ENCODE data around the gene COA1.
"Not testable (repeated sequence)": the region's sequence is repeated elsewhere in the genome, so short reads cannot be mapped to it uniquely, and the experiment has no call there.

COA1 gene

DNA sequence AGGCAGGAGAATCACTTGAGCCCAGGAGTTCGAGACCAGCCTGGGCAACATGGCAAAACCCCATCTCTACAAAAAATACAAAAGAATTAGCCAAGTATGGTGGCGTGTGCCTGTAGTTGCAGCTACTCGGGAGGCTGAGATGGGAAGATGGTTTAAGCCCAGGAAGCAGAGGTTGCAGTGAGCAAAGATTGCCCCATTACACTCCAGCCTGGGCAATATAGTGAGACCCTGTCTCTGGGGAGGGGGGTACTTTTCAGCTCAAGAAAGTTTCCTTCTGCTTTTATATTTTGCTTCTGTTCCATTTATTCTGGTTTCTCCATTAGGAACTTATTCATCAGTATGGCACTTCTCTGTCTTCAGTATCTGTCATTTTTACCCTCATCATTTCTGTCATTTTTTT, 48.6 kb downstream of the COA1 start:
- no peak overlapping the region for H3K4me3 ChIP-seq (ENCODE audit: low read depth, low read length)
- TF ChIP-seq, protein P1, sequence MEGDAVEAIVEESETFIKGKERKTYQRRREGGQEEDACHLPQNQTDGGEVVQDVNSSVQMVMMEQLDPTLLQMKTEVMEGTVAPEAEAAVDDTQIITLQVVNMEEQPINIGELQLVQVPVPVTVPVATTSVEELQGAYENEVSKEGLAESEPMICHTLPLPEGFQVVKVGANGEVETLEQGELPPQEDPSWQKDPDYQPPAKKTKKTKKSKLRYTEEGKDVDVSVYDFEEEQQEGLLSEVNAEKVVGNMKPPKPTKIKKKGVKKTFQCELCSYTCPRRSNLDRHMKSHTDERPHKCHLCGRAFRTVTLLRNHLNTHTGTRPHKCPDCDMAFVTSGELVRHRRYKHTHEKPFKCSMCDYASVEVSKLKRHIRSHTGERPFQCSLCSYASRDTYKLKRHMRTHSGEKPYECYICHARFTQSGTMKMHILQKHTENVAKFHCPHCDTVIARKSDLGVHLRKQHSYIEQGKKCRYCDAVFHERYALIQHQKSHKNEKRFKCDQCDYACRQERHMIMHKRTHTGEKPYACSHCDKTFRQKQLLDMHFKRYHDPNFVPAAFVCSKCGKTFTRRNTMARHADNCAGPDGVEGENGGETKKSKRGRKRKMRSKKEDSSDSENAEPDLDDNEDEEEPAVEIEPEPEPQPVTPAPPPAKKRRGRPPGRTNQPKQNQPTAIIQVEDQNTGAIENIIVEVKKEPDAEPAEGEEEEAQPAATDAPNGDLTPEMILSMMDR (IDR thresholded peaks at IDR 0.05; ENCODE audit: low read depth, low read length) = no peak

DNA sequence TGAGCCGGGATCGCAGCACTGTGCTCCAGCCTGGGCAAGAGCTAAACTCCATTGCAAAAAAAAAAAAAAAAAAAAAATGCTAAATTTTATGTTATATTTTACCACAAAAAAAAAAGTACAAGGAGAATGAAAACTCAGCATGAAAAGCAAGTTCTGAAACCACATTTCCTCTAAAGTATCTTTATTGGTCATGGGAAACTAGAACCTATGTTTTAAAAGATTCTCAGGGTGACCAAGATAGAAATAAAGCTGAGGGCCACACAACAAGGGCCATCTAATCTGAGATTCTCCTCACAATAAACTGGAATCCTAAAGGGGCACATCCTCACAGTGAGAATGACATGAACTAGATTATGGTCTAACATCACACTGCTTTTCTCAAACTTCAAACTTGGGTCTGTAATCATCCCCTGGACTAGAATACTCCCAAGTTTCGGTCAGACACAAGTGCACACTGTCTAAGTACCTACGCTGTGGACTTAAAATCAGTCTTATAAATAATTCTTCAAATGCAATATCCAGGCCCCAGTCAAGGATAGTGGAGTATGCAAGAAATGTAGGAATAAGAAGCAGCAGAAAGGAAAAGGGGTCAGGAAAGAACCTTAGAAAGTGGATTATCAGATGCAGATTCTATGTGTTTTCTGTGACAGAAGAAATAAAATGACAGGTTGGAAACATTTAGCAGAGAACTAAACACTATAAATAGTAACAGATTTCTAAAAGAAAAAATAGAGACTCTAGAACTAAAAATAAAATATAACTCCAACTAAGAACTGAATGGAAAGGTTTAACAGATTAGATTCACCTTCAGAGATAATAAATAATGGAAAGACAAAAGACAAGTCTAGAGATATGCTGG, 49.9 kb downstream of the COA1 start:
- TF ChIP-seq, protein P1 (IDR thresholded peaks at IDR 0.05; ENCODE audit: low read depth, low read length) = no peak
- H3K4me3 ChIP-seq (ENCODE audit: low read depth, low read length) = no peak overlapping the region

DNA sequence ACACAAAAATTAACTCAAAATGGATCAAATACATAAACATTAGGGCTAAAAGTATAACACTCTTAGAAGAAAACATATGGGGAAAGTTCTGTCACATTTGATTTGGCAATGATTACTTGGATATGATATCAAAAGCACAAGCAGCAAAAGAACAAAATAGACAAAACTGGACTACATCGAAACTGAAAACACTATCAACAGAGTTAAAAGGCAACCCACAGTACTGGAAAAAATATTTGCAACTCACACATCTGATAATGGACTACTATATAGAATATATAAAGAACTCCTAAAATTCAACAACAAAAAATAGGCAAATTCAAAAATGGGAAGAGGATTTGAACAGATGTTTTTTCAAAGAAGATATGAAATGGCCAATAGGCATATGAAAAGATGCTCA, 51.0 kb downstream of the COA1 start:
- no peak overlapping the region for H3K4me3 ChIP-seq (ENCODE audit: low read depth, low read length)
- TF ChIP-seq, protein P1 (IDR thresholded peaks at IDR 0.05; ENCODE audit: low read depth, low read length) = no peak

DNA sequence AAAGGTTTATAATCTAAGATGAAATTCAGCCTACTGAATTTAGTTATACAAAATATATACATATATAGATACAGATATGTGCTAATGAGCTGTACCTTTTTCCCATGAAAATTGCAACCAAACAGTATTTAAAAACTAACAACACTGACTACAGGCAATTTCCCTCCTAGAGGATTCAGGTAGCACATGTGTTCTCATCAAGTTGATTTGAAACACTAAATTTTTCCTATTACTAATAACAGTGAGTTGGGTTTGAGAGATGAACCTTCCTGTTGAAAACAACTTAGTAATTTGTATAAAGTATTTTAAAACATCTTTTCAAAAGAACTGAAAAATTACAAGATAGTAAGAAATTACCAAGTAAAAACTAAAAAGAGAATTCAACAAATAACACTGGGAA, 51.5 kb downstream of the COA1 start:
- H3K4me3 ChIP-seq (ENCODE audit: low read depth, low read length) = no peak overlapping the region
- TF ChIP-seq, protein P1 (IDR thresholded peaks at IDR 0.05; ENCODE audit: low read depth, low read length) = no peak

DNA sequence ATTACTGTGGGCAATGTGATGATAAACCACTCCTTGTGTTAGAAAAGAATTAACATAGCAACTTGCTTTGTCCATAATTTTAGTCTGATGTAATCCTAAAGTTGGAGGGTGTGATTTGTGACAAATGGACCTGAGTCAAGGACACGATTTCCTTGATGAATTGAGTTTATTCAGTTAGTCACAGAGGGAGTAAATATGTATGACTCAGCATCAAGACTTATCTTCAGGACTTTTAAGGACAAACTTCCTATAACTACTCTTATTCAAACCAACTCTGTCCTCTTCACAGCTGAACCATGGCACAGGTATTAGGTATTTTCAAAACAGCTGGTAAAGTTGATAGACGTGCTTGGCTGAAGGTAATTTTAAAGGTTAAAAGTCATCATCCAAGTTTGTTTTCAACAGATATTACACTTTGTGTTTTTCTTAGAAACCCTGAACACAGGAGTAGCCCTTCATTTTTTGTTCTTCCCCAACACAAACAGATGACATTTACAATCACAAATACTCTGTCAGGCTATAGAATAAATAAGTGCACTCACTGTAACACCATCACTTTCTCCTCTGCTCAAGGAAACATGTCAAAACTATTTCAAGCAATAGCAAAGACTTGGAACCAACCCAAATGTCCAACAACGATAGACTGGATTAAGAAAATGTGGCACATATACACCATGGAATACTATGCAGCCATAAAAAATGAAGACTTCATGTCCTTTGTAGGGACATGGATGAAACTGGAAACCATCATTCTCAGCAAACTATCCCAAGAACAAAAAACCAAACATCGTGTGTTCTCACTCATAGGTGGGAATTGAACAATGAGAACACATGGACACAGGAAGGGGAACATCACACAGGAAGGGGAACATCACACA, 54.5 kb downstream of the COA1 start:
- TF ChIP-seq, protein P1 (IDR thresholded peaks at IDR 0.05; ENCODE audit: low read depth, low read length) = no peak
- no peak overlapping the region for H3K4me3 ChIP-seq (ENCODE audit: low read depth, low read length)

DNA sequence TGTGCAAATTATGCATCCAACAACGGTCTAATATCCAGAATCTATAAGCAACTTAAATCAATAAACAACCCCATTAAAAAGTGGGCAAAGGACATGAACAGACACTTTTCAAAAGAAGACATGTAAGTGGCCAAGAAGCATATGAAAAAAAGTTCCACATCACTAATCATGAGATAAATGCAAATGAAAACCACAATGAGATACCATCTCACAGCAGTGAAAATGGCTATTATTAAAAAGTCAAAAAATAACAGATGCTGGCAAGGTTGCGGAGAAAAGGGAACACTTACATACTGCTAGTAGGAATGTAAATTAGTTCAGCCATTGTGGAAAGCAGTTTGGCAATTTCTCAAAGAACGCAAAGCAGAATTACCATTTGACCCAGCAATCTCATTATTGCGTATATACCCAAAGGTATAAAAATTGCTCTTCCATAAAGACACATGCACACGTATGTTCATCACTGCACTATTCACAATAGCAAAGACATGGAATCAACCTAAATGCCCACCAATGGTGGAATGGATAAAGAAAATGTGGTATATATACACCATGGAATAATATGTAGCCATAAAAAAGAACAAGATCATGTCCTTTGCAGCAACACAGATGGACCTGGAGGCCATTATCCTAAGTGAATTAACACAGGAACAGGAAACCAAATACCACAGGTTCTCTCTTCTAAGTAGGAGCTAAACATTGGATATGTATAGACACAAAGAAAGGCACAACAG, 55.9 kb downstream of the COA1 start:
- H3K4me3 ChIP-seq (ENCODE audit: low read depth, low read length) = not testable (repeated sequence)

DNA sequence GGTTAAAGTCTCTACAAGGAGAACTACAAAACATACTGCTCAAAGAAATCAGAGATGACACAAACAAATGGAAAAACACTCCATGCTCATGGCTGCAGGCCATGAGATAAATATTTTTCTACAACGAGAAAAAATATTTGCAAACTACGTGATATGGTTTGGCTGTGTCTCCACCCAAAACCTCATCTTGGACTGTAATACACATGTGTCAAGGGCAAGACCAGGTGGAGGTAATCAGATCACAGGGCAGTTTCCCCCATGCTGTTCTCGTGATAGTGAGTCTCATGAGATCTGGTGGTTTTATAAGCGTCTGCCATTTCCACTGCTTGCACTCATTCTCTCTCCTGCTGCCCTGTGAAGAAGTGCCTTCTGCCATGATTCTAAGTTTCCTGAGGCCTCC, 57.8 kb downstream of the COA1 start:
- no peak overlapping the region for H3K4me3 ChIP-seq (ENCODE audit: low read depth, low read length)
- TF ChIP-seq, protein P1 (IDR thresholded peaks at IDR 0.05; ENCODE audit: low read depth, low read length) = no peak
